ENCODE measurements around the gene GTF3C1. TPM values are rescaled to one million over a fixed set of nuclear protein-coding genes. Genes with fewer than 3 reads are reported as not detected.

GTF3C1 gene
- total RNA-seq, 1 donor from 2014 or later = 60.1 TPM

DNA sequence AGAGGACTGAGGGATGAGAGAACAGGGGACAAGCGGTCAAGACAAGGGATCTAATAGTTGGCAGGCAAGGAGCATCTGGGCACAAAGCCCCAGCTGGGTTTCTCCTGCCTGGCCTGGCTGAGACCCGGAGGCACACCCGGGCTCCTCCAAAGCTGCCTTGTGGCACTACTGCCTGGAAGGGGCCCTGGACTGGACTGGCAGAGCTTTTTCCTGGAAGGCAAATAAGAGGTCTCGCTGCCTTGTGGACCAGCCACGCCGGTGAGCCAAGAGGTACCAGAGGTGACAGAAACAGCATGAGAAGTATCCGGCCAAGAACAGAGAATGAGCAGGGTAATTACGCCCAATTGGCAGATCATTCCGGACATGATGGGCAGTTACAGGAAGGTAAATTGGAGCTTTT, 64.6 kb downstream of the GTF3C1 start:
- no peak for DNase-seq (ENCODE audit: low read depth in 2 of 2)

DNA sequence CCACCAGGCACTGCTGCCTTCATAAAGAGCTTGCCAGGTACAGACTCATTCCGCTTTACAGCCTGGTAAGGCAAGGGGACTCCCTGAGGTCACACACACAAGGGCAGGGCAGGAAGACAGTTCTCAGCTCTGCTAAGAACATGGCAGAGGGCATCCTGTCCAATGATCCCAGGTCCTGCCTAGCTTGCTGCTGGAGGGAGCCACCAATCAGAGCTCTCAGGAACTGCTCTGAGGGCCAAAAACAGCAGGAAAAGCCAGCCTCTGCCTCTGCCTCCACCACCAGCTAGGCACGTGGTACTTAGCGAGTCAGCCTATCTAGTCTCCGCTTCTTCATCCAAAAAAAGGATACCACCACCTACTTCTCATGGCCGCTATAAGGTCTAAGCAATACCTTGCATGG, 66.1 kb downstream of the GTF3C1 start:
- DNase-seq (ENCODE audit: low read depth in 2 of 2) = peak in 1 of 2 donors; percentile 28

DNA sequence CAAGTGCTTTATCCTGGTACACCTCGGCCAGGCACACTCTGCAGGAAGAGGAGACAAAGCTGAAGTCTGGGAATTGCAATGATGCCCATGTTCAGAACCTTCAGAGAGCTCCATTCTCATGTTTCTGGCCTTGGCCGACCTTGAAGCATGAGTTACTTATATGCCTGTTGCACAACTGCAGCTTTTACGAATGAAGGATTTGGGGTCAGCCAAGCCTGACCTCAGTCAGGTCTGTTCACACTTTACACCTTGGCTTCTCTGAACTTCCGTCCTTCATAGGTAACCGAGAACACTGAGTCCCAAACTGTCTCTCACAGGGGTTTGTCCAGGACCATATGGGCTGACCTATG, 66.7 kb downstream of the GTF3C1 start:
- no peak for DNase-seq (ENCODE audit: low read depth in 2 of 2)

DNA sequence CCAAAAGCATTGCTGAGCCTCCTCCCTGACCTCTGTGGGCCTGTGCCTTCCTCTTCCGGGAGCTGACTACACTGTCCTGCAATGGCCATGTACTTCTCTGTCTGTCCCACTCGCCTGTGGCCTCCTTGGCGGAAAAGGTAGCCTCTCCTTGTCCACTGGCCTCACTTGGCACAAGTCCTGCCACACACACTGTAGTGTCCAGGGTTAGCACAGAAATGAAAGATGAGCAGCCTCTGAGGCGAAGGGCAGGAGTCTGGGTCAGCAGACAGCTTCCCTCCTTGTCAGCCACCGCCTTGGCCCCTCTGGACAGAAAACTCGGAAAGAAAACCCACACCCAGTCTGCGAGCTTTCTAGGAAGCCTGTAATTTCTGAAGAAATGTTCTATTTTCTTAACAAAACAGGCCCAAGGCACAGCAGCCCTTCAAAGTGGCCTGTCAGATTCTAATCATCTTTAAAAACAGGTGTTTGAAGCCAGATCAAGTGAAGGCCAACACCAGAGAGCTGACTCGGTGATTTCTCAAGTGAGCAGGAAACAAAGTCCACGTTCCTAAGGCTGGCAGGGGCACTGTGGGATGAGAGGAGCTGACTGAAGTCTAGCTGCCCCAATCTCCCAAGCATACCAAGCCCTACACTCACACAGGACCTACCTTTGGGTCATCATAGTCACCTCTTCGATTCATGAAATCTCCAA, 67.2 kb downstream of the GTF3C1 start:
- DNase-seq (ENCODE audit: low read depth in 2 of 2) = no peak

DNA sequence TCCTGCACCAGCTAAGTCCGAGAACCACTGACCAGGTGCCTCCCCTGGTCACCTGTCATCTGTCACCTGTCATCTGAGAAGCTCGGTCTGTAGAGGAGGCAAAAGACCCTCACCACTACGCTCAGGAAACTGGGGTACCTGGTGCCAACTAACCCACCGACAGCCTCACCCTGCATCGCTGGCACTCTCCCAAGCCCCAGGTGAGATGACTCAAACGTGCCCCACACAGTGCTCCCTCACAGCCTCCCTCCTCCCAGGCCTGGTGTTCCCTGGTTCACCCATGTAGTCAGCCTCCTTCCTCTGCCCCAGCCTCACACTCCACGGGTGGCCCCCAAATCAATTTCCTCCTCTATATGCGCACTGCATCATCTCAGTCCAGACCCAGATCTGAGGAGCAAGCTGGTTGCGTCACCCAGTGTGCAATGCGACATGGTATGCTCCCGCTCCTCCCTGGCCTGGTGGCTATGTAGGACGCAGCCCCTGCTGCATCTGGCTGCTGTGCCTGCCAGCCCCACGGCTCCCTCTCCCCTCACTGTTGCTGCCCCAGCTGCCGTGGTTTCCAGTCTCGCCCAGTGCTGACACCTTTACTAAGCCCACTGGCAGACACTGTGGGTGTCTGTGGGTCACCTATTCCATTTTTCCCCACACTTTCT, 68.3 kb downstream of the GTF3C1 start:
- DNase-seq (ENCODE audit: low read depth in 2 of 2) = no peak

DNA sequence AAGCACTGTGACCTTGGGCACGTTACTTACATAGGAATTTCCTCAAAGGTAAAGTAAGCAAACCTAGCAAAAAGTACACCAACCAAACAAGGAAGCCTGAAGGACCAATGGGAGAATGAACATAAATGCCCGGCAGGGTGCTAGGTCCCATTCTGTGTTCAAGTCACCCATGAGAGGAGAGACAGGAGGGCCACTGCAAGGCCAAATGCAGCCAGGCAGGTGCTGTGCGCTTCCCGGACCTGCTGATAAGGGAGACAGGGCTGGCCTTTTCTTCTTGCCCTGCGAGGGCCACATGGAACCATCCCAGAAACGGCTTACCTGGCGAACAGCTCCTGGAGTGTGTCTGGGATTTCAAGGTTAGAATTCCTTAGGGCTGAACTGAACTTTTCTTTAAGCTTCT, 69.0 kb downstream of the GTF3C1 start:
- DNase-seq (ENCODE audit: low read depth in 2 of 2) = no peak

DNA sequence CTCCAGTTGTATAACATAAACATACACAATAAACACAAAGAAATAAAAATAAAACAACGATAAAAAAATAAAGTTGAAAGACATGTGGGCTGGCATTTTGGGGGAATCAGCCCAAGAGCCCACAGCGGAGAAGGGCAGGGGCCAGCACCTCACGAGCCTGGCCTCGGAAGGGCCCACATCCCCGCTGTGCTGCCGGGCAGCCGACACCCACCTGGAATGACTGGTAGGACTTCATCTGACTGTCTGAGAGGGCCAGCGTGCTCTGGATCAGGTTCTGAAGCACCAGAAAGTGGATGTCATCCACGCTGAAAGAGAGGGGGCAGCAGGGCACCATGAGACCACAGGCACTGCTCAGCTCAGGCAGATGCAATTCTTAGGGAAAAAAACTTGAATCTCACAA, 73.5 kb downstream of the GTF3C1 start:
- no peak for DNase-seq (ENCODE audit: low read depth in 2 of 2)

DNA sequence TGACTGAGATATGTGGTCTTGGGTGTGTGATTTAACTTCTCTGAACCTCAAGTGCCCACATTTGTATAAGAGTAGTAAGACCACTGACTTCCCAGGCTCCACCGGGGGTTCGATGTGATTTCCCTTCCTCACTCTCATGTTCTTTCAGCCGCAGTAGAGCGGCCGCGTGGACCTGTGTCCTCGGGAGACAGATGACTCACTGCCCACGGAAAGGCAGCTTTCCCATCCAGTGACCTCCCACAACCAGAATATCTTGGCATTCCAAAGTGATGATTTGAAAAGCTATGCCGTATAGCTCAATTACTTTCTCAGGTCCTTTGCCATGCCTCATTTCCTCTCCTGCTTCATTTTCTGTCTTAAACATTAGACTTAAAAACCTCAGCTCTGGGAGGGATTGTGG, 74.2 kb downstream of the GTF3C1 start:
- peak in 1 of 2 donors; percentile 92 for DNase-seq (ENCODE audit: low read depth in 2 of 2)

DNA sequence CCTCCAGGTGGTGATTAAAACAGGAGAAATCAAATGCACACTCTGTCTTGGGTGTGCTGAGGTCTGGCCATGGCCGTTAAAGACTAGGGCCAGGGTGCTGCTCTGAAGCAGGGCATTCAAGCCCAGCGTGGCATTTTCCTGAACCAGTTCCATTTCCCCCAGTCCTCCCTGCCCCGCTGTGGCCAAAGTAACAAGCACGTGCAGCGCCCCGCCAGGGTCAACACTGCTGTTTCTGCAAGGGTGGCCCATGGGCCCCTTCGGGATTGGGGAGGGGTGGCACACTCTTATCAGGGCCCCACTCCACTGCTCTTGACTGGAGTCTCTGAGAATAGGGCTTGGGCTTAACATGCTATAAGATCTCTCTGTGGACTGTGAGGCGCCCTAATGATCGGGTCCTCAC, 74.8 kb downstream of the GTF3C1 start:
- DNase-seq (ENCODE audit: low read depth in 2 of 2) = no peak

DNA sequence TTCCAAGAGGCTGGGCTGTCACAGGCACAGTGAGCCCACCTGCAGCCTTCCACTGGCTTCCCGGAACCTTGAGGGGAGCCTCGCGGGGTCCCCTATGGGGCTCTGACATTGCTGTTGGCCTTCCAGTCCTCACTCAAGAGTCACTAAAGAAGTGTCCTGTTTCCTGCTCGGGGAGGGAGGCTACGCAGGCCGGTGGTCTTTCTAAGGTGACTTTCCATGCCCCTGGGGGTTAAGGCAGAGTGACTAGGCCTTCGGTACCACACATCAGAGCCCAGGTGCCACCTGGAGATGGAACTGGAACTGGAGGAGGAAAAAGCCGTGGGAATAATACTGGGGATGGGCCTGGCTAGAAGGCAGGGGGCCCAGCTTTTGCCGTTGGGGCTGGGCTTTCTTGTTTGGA, 75.7 kb downstream of the GTF3C1 start:
- no peak for DNase-seq (ENCODE audit: low read depth in 2 of 2)

DNA sequence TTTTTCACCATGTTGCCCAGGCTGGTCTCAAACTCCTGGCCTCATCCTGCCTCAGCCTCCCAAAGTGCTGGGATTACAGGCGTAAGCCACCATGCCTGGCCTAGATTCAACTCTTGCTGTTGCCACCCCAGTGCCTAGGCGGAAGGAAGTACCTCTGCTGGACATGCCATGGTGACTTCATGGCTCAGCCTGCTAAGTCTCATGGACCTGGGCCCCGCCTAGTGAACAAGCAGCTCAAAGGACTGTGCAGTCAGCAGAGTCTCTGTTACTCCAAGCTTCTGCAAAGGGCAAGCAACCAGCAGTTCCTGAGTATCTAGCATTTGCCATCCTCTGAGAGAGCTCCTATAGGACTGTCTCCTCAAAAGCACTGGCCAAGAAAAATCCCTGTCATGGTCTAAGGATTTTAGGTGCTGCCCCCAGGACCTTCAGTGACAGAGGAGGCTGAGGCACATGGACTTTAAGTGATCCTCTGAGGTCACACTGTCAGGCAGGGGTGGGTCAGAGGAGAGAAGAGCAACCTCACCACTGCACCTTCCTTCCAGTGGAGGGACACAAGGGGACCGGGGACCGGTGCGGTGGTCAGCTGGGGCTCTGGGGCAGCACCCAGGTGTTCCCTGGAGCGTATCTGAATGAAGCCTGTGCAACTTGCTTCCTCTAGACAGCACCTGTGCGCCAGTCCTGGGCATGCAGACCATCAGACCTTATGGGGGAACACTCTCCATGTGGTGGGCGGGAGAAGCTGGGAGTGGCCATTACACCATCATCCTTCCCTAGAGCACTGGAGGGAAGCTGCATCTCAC, 76.4 kb downstream of the GTF3C1 start:
- peak in 1 of 2 donors; percentile 36 for DNase-seq (ENCODE audit: low read depth in 2 of 2)

DNA sequence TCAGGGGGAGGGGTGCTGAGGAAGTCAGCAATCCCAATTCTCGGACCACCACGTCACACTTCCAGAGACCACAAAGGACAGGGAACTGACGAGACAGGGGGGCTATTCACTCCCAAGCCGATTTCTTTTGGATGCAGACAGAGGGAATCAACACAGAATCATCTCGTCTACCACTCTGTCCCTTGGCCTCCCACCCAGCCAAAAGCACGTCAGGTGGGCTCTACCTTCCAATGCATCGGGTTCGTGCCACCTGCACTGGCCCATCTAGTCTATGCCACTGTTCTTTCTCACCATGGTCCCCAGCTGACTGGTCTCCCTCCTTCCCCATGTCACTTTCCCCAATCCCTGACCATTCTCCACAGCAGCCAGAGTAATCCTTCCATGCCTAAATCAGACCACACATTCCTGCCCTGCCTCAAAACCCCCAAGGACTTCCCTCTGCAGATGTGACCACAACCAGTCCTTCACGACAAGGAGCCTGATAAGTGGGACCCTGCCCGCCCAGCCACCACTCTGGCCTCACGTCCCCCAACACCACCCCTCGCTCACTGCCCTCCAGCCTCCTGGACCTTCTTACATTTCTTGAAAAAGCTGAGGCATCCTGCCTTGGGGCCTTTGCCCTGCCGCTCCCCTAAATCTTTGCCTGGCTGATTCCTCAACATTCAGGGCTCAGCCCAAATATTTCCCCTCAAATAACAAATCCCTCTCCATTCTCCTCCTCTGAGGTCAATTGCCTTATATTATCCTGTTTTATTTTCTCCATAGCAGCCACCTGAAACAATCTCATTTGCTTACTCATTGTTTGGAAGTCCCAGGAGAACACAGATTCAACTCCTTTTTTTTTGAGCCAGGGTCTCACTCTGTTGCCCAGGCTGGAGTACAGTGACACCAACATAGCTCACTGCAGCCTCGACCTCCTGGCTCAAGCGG, 77.4 kb downstream of the GTF3C1 start:
- DNase-seq (ENCODE audit: low read depth in 2 of 2) = peak in 1 of 2 donors; percentile 31

DNA sequence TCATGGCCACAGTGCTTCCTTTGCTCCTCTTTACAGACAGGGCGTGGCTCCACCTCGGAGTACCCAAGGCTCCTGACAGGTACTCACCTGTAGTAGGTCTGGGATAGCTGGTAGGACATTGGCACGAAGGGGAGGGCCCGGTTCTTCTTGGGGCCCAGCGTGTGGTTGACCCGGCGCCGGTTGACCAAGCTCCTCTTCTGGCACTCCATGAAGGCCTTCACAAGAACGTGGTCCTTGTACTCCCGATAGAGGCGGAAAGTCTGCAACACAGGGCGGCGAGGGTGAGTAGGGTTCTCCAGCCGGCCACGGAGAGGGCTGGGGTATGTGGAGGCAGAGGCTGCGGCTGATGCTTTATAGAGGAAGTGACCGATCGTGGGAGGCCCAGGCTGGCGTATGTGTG, 78.1 kb downstream of the GTF3C1 start:
- DNase-seq (ENCODE audit: low read depth in 2 of 2) = no peak

DNA sequence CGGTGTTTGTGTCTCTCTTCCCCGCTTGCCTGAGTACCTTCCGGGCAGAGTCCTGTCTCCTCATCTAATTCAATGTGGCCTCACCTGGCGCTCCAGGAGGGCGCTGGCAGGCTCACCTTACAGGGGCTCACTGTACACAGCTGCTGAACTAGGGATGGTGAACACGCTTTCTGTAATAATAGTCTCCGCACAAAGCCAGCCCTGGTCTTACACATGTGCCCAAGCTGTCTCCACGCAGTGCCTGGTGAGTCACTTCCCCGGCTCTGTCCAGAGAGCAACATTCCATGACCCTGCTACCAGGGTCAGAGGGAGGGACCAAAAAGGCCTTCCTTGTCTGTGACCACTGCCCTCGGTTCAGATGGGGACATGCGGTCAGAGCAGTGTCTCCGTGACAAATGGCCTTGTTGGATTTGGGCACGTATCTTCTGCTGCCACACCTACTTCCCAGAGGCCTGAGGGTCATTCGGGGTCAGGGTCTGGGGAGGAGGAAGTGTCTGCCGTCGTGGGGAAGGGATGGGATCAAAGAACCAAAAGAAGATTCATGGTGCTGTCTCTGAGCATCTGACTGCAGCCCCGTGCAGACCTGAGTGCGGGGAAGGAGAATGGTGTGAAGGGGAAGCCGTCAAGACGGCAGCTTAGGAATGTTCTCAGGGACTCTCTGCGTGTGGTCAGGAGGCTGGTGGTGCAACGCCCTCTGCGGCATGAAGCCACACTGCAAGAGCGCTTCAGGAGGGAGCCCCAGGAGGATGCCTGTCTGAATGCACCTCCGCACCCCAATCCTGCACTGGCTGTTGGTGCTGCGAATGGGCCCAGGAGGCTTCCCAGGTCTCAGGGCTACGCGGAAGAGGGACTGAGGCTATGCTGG, 78.9 kb downstream of the GTF3C1 start:
- peak; percentile 77 to 92 for DNase-seq (ENCODE audit: low read depth in 2 of 2)

DNA sequence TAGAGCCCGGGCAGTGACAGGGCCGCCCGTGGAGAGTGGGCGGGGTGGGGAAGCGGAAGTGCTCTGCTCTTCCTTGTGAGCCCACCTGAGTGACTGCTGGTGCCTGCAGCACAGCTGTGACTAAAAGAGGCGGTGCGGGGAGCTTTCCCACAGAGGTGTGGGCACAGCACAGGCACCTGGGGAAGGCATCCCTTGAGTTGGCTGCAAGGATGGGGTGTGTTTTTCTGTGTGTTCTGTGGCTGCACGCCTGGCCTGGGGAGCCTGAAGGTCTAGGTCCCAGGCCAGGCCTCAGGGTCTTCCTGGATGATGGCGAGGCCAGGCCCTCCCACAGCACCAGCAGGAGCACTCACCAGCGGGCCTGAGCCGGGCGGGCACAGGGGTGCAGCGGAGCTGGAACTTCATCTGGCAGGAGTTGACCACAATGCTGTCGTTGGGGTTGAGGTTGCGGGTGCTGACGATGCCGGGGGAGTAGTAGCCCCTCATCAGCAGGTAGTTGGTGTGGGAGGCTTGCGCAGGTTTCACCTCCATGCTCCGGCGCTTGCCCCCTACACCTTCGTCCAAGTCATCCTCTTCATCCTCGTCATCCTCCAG, 80.7 kb downstream of the GTF3C1 start:
- no peak for DNase-seq (ENCODE audit: low read depth in 2 of 2)

DNA sequence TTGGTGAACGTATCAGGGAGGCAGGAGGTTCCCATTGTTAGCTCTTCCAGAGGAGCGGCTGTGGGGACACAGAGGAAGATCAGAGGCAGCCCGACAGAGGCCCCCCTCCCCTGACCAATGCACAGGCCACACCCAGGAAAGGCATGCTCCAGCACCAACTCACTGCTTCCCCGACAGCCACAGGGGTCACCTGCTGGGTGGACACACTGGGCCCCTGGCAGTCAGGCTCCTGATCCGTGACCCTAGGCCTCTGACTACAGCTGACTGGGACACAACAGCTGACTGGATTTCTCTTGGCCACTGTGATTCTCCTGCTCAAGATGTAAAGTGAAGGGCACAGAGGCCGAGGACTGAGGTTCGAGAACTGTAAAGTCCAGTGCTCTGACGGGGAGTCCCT, 84.2 kb downstream of the GTF3C1 start:
- DNase-seq (ENCODE audit: low read depth in 2 of 2) = peak in 1 of 2 donors; percentile 44

DNA sequence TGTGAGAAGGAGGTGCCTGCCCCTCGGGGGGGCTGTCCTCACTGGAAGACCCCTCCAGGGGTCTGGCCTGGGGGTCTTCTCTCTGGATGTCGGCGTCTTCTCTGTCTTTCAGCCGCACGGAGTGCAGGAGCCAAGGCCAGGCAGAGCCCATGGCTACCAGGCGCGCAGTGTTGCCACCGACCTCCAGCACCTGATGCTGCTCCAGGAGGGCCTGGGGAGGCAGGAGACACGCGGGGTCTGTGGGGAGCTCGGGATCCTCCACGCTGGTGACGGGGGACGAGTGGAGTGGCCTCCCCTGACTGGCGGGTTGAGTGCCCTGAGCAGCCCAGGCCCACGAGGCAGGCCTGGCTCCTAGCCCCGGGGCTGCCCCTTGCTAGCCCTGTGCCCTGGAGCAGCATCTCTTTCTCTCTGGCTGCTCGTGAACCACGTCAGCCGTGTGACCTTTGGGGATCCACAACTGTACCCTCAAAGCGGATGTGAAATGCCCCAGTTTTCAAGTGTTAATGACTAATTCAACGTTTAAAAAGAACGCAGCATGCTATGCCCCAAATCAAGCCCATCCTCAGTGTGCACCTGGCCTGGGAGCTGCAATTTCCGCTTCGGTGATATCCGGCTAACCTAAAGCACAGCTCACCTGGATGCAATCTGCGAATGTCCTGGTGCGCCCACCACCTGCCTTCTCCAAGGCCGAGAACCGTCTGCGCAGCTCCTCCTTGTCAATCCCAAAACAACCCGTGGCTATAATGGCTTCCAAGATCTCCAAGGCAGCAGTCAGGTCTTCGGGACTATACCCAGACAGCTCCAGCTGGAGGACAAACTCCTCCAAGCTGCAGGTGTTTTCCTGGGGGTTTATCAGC, 84.9 kb downstream of the GTF3C1 start:
- DNase-seq (ENCODE audit: low read depth in 2 of 2) = no peak

DNA sequence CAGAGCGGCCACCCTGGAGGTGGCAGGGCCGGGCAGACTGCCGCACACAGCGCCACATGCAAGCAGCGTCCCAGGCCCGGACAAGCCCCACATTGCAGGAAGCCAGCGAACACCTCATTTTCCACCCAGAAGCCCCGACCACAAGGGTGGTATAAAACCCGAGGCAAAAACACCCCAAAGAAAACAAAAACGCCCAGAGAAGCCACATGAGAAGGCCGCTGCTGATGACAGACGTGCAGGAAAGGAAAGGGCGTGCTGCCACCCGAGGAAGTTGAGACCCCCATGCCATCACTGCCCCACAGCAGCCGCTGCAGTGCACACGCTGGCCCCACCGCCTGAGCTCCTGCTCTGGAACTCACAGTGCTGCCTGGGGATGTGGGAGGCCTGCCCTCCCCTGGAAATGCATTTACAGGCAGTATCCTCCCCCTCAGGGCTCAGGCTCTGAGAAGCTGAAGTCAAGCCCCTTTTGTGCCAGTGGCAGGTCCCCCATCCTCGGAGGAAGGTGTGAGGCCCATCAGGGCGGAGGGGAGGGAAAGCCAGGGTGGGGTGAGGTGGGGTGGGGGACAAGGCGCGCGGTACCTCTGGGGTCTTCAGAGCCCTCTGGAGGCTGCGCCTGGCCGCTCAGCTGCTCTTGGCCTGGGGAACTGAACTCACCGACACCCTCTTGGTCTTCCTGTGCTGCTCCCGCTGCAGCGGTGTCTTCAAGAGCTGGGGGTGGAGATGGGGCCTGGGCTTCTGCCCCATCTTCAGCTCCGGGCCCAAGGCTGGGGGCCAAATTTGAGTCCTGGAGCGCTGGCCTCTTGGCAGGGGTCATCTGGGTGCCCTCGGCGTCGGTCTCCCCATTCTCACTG, 85.7 kb downstream of the GTF3C1 start:
- no peak for DNase-seq (ENCODE audit: low read depth in 2 of 2)

Data from lung microvascular endothelial cell (primary cell).